HG02870 (cell line): ENCODE results near the gene APLF.
"Not testable (repeated sequence)": the region's sequence is repeated elsewhere in the genome, so short reads cannot be mapped to it uniquely, and the experiment has no call there.

ENCODE experiments used
- ATAC-seq: cut with Tn5 transposase; IDR thresholded peaks from one replicate; pipeline ENCODE4 v1.9.1; 2021; ENCODE audit warnings: mild to moderate bottlenecking, moderate library complexity; ENCODE audit not compliant: unreplicated experiment

APLF gene

DNA sequence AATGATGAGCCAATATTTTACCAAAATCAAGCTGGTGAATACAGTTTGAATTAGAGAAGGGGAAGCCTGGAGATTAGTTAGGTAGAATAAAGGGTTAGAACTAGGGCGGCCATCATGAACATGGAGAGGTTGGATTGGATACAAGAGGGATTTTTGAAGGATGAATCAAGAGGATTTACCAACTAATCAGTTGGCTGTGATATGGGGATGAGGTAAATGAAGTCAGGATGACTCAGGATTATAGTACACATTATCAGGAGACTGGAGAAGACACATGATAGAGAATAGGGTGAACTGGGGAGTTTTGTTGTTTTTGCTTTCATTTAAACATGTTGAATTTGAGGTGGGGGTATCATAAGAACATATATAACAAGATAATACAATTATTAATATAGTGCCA lies 102.2 kb downstream of the APLF start:
- no peak for ATAC-seq

DNA sequence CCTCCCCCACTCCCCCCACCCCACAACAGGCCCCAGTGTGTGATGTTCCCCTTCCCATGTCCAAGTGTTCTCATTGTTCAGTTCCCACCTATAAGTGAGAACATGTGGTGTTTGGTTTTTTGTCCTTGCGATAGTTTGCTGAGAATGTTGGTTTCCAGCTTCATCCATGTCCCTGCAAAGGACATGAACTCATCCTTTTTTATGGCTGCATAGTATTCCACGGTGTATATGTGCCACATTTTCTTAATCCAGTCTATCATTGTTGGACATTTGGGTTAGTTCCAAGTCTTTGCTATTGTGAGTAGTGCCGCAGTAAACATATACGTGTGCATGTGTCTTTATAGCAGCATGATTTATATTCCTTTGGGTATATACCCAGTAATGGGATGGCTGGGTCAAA lies 103.0 kb downstream of the APLF start:
- ATAC-seq: not testable (repeated sequence)

DNA sequence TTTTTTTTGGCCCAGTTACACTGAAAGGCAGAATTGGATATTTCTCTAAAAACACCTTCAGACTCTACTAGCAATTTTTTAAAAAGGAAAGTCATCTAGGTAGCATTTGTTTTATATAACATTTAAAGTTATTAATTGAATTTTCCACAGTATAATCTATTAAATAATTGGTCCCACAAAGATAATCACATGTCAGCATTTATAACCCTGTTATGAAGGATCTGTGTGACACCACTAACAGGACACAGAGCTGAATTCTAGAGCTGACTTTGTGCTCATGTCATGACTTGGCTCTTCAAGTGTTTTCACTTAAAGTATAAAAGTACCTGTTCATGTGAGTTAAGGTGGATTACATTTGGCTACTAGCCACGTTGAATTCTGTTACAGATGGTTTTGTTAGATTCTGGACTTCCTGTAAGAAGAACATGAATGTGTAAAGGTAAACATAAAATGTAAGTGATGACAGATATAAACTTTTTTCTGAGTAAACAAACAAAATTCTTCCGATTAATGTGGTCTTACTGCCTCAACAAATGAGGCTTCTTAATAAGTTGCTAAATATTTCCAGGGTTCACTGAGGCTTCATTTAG lies 106.9 kb downstream of the APLF start:
- ATAC-seq: no peak

DNA sequence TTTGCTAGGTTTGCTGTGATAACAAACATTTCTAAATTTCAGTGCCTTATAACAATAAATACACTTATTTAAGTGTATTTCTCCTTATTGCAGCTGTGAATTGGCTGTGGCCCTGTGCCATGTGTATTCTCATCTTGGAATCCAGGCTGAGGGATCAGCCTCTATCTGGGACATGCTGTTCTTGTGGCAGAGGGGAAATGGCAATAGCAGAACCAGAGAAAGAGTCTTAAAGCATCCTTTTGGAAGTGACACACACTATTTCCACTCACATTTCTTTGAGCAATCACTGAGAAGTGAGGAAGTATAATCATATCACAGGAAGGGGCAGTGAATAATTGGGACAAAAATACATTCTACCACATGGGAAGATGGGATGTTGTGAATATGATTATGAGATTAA lies 109.8 kb downstream of the APLF start:
- no peak for ATAC-seq

DNA sequence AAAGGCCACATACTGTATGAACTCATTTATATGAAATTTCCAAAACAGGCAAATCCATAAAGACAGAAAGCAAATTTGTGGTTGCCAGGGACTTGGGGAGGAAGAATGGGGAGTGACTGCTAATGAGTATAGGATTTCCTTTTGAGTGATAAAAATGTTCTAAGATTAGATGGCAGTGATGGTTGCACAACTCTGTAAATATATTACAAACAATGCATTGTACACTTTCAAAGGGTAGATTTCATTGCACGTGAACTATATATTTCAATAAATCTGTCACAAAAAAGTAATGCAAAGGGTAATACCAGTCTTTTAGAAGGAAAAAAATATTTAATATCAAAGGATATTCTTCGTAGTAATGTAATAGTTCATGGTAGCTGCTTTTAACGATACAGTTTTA lies 112.3 kb downstream of the APLF start:
- ATAC-seq: no peak

DNA sequence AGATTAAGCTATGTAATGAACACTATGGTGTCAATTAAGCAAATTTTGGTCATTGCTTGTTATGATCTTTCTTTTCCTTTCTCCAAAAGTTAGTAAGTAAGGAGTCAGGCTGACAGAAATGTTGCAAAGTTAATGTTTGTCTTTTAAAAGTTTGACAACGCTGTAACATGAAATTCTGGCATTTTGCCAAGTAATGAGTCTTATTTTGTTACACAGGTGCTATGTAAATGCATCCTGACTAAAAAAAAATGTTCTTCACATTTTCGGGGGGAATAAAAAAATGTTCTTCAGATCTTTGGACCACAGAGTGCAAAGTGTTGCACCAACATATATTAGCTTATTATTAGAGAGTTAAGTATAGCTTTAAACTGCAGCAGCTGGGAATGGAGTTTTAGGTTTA lies 121.2 kb downstream of the APLF start:
- ATAC-seq: no peak

DNA sequence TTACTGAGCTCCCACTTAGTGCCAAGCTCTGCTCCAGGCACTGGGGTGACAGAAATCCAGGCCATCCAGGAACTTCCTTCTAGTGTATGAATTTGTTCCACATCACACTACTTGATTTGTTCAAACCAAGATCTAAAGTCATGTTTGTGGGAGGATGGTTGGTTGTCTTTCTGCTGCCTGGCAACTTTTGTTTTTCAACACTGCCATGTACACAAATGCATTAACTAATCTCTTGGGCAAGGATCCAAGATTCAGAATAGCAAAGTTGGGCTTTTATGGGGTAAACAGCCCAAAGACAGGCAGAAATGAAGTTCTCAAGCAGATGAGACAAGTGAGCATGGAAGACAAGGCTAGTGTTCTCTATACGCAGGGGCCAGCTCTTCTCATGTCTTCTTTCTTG lies 122.6 kb downstream of the APLF start:
- ATAC-seq: no peak

DNA sequence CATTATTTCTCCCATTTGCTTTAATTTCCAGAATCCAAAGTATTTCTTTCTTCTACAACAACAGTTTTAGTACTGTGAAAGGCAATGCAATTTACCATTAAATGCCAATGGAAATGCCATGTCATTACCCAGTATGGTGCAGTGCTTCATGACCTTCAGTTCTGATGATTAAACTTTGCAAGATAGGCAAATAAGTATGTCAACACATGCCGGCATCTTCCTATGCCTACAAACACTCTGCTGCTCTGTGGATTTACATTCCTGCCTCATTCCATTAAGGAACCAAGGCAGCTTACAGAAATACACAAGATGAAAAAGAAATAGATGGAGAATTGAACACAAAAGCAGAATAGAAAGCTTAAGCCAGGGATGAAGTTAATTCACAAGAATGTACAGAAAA lies 123.3 kb downstream of the APLF start:
- ATAC-seq: no peak

DNA sequence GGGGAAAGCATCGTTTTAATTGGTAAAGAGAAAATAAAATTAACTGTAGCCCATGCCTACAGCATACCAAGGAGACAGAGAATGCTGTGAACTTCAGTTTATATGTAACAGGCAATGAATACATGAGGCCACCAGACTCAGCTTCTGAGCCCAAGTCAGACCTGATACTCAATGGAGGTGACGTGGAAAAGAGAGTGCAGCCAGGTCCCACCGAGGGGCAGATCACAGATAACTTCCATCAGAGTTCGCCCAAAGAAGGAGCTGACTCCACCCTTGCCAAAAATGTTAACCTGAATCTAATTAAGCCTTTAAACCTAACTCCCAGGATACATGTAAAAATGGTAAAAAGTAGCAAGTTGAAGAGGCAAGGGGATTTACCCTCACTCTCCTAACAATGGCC lies 123.8 kb downstream of the APLF start:
- no peak for ATAC-seq

DNA sequence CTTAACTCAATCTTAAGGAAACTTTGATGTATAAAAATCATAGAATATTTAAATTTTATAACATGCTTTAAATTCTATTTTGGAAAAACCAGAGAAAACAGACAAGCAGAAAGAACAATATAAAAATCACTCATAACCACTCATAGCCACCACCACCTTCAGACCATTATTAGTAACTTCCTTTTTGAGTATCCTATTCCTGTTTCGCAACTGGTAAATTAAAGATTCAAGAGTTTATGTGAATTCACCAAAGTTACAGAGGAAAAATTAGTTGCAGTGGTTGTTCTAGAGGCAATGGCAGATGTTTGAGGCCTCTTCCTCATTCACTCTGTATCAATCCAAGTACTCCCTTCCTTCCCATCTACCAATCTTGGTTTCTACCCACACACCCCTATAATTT lies 126.7 kb downstream of the APLF start:
- ATAC-seq: no peak

DNA sequence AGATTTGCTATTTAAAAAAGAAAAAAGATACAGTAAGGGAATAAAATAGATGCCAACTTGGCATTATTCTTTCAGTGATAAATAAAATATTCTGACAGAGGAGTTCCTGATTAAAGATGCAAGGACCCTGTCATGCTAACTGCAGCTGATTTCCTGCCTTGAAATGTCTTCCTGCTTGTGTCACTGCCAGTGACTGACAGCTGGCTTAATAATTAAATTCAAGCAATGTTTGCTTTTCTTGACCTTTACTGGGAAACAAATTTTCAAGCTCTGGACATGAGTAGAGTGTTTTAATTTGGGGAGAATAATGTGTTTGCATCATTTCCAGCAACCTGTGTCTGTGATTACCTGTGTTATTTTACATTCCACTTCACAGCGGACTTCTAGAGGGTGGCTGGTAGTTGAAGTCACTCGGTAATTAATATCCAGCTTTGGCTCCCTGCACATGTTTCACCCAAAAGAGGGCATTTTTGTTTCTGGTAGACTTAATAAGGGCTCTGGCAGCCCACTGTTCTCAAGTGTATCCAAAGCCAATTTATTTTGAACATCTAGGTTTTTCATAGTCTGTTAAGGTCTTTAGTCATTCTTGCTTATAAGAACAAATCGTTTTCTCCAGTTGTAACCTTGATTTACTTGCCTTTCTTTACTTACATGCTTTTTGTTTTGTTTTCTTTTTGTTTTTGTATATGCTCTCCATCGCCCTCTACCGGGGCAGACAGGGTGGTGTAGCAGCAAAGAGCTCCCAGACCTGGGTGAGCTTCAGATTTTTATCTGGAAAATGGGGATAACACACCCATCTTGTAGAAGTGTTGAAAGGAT lies 127.5 kb downstream of the APLF start:
- ATAC-seq: no peak

DNA sequence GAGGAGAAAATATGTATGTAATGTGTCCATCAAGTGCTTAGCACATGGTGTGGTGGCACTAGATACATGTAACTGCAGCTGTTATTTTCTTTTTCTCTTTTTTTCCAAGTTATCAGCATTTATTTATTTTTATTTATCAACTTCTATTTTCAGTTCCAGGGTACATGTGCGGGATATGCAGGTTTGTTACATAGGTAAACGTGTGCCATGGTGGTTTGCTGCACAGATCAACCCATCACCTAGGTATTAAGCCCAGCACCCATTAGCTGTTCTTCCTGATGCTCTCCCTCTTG lies 128.1 kb downstream of the APLF start:
- not testable (repeated sequence) for ATAC-seq

DNA sequence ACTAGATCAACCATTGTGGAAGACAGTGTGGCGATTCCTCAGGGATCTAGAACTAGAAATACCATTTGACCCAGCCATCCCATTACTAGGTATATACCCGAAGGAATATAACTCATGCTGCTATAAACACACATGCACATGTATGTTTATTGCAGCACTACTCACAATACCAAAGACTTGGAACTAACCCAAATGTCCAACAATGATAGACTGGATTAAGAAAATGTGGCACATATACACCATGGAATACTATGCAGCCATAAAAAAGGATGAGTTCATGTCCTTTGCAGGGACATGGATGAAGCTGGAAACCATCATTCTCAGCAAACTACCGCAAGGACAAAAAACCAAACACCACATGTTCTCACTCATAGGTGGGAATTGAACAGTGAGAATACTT lies 133.1 kb downstream of the APLF start:
- ATAC-seq: not testable (repeated sequence)

DNA sequence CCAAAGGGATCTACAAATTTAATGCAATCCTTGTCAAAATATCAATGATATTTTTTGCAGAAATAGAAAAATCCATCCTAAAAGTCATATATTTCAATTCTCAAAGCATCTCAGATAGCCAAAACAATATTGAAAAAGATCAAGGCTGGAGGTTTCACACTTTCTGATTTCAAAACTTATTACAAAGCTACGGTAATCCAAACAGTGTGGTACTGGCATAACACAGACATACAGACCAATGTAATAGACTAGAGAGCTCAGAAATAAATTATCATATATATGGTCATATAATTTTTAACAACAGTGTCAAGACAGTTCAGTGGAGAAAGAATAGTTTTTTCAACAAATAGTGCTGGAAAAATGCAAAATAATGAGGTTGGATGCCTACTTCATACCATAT lies 135.7 kb downstream of the APLF start:
- no peak for ATAC-seq

DNA sequence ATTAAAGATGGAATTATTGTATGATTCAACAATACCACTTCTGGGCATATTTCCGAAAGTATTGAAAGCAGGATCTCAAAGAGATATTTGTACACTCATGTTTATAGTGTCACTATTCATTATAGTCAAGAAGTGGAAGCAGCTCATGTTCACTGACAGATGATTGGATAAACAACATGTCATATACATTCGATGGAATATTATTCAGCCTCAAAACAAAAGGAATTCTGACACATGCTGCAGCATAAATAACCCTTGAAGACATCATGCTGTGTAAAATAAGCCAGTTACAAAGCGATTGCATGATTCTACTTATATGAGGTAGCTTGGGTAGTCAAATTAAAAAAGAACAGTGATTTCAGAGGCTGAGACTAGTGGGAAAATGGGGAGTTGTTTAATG lies 136.7 kb downstream of the APLF start:
- no peak for ATAC-seq

DNA sequence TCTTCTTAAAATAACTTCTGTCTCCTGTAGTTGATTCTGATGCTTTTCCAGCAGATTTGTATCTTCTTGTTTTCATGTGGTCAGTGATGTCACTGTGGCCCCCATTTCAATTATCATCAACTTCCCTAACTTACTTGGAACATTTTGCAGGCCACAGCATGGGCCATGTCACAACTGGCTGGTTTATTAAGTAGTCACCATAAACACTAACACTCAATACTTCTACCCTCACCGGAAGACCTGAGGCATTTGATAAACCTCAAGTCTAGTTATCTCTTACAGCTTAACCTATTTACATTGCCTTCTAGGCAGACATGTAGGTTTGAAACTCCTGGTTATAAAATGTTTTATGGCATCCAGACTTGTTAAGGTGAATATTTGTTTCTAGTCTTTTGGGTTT lies 138.6 kb downstream of the APLF start:
- no peak for ATAC-seq

DNA sequence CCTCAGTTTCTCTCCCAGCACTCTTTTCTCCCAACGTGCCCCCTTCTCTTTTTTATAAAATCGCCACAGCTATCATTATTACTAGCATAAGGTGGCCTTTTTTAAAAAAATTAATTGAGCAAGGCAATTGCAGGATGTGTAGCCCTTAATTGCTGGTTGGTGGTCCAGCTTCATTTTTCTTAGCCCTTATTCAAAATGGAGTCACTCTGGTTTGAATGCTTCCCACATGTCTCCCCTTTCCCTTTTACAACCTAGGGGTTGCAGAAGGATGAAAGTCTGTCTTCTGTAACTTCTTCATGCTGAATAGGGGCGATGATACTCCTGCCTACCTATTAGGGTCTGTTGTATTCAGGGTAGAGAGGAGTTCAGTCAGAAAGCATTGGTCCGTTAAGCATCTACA lies 139.4 kb downstream of the APLF start:
- no peak for ATAC-seq

DNA sequence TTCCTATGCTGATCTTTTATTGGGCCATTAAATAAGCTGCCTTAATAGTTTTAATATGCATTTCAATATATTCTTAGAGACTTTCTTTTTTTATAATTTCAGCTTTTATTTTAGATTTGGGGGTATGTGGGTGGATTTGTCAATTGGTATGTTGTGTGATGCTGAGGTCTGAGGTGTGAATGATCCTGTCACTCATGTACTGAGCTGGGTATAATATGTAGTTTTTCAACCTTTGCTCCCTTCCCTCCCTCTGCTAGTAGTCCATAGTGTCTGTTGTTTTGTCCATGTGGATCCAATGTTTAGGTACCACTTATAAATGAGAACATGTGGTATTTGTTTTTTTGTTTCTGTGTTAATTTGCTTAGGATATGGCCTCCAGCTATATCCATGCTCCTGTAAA lies 140.5 kb downstream of the APLF start:
- ATAC-seq: no peak

DNA sequence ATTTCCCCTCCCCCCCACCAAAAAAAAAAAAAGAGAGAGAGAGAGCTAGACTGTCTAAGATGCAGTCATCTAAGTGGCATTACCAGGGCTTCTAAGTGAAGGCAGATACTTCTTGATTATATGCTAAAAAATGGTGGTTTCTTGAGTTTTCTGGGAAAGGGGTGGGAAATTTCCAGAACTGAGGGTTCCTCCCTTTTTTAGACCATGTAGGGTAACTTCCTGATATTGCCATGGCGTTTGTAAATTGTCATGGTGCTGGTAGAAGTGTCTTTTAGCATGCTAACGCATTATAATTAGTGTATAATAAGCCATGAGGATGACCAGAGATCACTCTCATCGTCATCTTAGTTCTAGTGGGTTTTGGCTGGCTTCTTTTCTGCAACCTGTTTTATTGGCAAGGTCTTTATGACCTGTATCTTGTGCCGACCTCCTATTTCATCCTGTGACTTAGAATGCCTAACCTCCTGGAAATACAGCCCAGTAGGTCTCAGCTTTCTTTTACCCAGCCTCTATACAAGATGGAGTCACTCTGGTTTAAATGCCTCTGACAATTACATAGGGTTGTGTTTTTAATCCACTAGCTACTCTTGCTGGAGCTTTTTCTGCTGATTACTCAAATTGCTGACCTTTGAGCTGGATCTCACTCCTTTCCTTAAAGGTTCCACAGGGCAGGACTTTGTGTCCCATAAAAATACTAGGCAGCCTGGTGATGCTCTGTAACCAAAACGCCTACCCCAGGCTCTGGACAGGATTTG lies 145.6 kb downstream of the APLF start:
- ATAC-seq: no peak

DNA sequence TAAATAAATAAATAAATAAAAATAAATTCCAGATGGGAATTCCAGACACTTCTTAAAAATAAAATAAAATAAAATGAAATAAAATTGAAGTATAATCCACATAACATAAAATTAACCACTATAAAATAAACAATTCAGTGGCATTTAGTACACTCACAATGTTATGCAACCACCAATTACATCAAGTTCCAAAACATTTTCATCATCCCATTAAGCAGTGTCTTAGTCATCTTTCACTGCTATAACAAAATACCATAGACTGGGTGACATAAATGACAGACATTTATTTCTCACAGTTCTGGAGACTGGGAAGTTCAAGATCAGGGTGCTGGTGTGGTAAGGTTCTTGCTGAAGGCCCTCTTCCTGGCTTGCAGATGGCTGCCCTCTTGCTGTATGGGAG lies 153.4 kb downstream of the APLF start:
- no peak for ATAC-seq

DNA sequence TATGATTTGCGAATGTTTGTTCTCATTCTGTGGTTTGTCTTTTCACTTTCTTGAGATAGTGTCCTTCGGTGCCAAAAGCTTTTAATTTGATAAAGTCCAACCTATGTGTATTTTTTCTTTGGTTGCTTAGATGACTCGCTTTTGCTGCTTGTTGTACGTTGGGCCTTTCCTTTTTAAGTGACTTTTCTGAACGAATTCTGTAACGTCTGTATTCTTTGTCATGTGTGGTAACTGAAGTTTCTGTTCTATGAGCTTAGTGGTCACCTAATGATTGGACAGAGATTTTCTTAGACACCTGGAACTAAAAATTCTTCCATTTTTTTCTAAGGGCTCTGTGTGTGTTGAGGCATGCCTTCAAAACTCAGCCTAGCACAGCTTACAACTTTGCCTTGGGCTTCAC lies 156.4 kb downstream of the APLF start:
- ATAC-seq: no peak

DNA sequence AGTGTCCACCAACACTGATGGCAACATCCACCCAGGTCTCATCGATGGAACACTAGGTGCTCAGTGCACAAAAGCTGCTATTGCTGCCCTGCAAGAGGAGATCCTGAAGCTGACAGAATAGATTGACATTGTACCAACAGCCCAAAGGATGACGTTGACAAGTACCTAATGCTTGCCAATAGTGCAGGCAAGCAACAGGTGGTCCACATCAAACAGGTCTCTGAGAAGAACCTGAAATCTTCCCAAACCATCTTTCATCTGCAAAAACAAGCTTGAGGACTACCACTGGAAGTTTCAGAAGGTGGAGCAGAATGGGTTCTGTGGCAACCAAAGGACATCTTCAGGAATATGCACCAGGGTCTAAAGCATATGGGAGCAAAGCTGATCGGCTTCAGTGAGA lies 160.2 kb downstream of the APLF start:
- ATAC-seq: no peak
